WTC11 (cell line): ENCODE data around the gene SSC5D. TPM values are rescaled to one million over a fixed set of nuclear protein-coding genes. Genes with fewer than 3 reads are reported as not detected.

Source experiments
- ATAC-seq: fragments of 200-7000 bp; cut with Tn5 transposase; 2 replicates; pipeline ENCODE4 v1.10.0; 2021; ENCODE audit warnings: mild to moderate bottlenecking, moderate library complexity
- CTCF ChIA-PET: fragments of 300-600 bp; sonication (Branson Sonifier 250); formaldehyde crosslinking; loops from one replicate; lab custom pipeline; 2021; ENCODE audit warnings: antibody characterized with exemption; lab: Charles Lee
- POLR2A ChIA-PET: fragments of 350-600 bp; sonication (Branson Sonifier 250); formaldehyde crosslinking; loops from one replicate; lab custom pipeline; 2021; ENCODE audit warnings: antibody characterized with exemption; lab: Charles Lee
- DNase-seq: peaks from one replicate; pipeline ENCODE4 v3.0.0; 2021; ENCODE audit warnings: low spot score
- H3K27ac Mint-ChIP-seq: 2 replicates; pipeline ENCODE4 v1.8.0; 2021; ENCODE audit warnings: mixed read lengths
- H3K27me3 Mint-ChIP-seq: 2 replicates; pipeline ENCODE4 v1.8.0; 2021; ENCODE audit warnings: low read depth, mild to moderate bottlenecking, moderate library complexity, mixed read lengths
- H3K36me3 Mint-ChIP-seq: 2 replicates; pipeline ENCODE4 v1.8.0; 2021; ENCODE audit warnings: mixed read lengths
- H3K4me1 Mint-ChIP-seq: 2 replicates; pipeline ENCODE4 v1.8.0; 2022; ENCODE audit warnings: mixed read lengths
- H3K4me3 Mint-ChIP-seq: 2 replicates; pipeline ENCODE4 v1.8.0; 2021; ENCODE audit warnings: mild to moderate bottlenecking, moderate library complexity, mixed read lengths
- H3K9me3 Mint-ChIP-seq: 2 replicates; pipeline ENCODE4 v1.8.0; 2021; ENCODE audit warnings: mixed read lengths
- CBFB ChIP-seq: sonication (generic); formaldehyde crosslinking; IDR thresholded peaks from 2 replicates; pipeline ENCODE4 v1.8.1; 2022; ENCODE audit warnings: mild to moderate bottlenecking, low read depth, missing genetic modification reagents
- ELF4 ChIP-seq: sonication (generic); formaldehyde crosslinking; IDR thresholded peaks from 2 replicates; pipeline ENCODE4 v1.8.1; 2022; ENCODE audit warnings: low read depth, mild to moderate bottlenecking, moderate library complexity, missing genetic modification reagents
- FOXJ3 ChIP-seq: sonication (generic); formaldehyde crosslinking; IDR thresholded peaks from 2 replicates; pipeline ENCODE4 v1.9.0; 2021; ENCODE audit warnings: missing genetic modification reagents, mild to moderate bottlenecking, borderline replicate concordance
- FOXK1 ChIP-seq: sonication (generic); formaldehyde crosslinking; IDR thresholded peaks from 2 replicates; pipeline ENCODE4 v1.8.0; 2022; ENCODE audit warnings: mild to moderate bottlenecking, moderate library complexity, missing genetic modification reagents
- GRHL2 ChIP-seq: fragments of 250-450 bp; sonication (Bioruptor Pico); IDR thresholded peaks from 2 replicates; pipeline ENCODE4 v1.8.0; 2022; ENCODE audit warnings: mild to moderate bottlenecking, moderate library complexity; ENCODE audit not compliant: insufficient replicate concordance, severe bottlenecking
- GTF2I ChIP-seq: fragments of 250-450 bp; sonication (Bioruptor Pico); conservative IDR thresholded peaks from 2 replicates; pipeline ENCODE4 v1.4.0; 2021; ENCODE audit warnings: mild to moderate bottlenecking
- HMGA2 ChIP-seq: fragments of 250-450 bp; sonication (Bioruptor Pico); IDR thresholded peaks from 2 replicates; pipeline ENCODE4 v1.4.0; 2021; ENCODE audit warnings: mild to moderate bottlenecking, moderate library complexity
- IRF2 ChIP-seq: sonication (generic); formaldehyde crosslinking; IDR thresholded peaks from 2 replicates; pipeline ENCODE4 v1.8.0; 2022; ENCODE audit warnings: low read depth, missing genetic modification reagents, borderline replicate concordance
- NFE2L1 ChIP-seq: sonication (generic); formaldehyde crosslinking; IDR thresholded peaks from 2 replicates; pipeline ENCODE4 v1.8.1; 2023; ENCODE audit warnings: missing genetic modification reagents
- NFYB ChIP-seq: sonication (generic); formaldehyde crosslinking; conservative IDR thresholded peaks from 2 replicates; pipeline ENCODE4 v1.8.0; 2022; ENCODE audit warnings: low read depth, missing genetic modification reagents
- OVOL2 ChIP-seq: fragments of 250-450 bp; sonication (Bioruptor Pico); IDR thresholded peaks from 2 replicates; pipeline ENCODE4 v1.9.0; 2021; ENCODE audit warnings: mild to moderate bottlenecking, borderline replicate concordance
- RELA ChIP-seq: sonication (generic); formaldehyde crosslinking; IDR thresholded peaks from 2 replicates; pipeline ENCODE4 v1.8.1; 2022; ENCODE audit warnings: missing genetic modification reagents, mild to moderate bottlenecking, borderline replicate concordance
- SMAD4 ChIP-seq: sonication (generic); formaldehyde crosslinking; IDR thresholded peaks from 2 replicates; pipeline ENCODE4 v1.8.0; 2022; ENCODE audit warnings: mild to moderate bottlenecking, missing genetic modification reagents
- TP53 ChIP-seq: sonication (generic); formaldehyde crosslinking; IDR thresholded peaks from 2 replicates; pipeline ENCODE4 v1.8.1; 2023; ENCODE audit warnings: mild to moderate bottlenecking, missing genetic modification reagents
- ZNF121 ChIP-seq: sonication (generic); formaldehyde crosslinking; IDR thresholded peaks from 2 replicates; pipeline ENCODE4 v1.8.0; 2023; ENCODE audit warnings: missing genetic modification reagents
- ZNF416 ChIP-seq: fragments of 250-450 bp; sonication (Bioruptor Pico); IDR thresholded peaks from 2 replicates; pipeline ENCODE4 v1.9.0; 2021; ENCODE audit warnings: mild to moderate bottlenecking, inconsistent platforms
- total RNA-seq: library from RNA; stranded (reverse); gene quantifications from 3 replicates; pipeline ENCODE4 v1.2.3, GENCODE V29; 2021
- TF ChIP-seq, protein P1 (sequence below): sonication (generic); formaldehyde crosslinking; IDR thresholded peaks from 2 replicates; pipeline ENCODE4 v1.8.0; 2023; ENCODE audit warnings: missing genetic modification reagents
- TF ChIP-seq, protein P2 (sequence below): fragments of 250-450 bp; sonication (Bioruptor Pico); IDR thresholded peaks from 2 replicates; pipeline ENCODE4 v1.9.0; 2021; ENCODE audit warnings: moderate library complexity, mild to moderate bottlenecking, inconsistent platforms, borderline replicate concordance
- TF ChIP-seq, protein P3 (sequence below): sonication (generic); formaldehyde crosslinking; IDR thresholded peaks from 2 replicates; pipeline ENCODE4 v1.8.0; 2023; ENCODE audit warnings: missing genetic modification reagents, mild to moderate bottlenecking, borderline replicate concordance
- TF ChIP-seq, protein P4 (sequence below): fragments of 250-450 bp; sonication (Bioruptor Pico); IDR thresholded peaks from 2 replicates; pipeline ENCODE4 v1.9.0; 2021; ENCODE audit warnings: mild to moderate bottlenecking
- TF ChIP-seq, protein P5 (sequence below): sonication (generic); formaldehyde crosslinking; IDR thresholded peaks from 2 replicates; pipeline ENCODE4 v1.8.1; 2022; ENCODE audit warnings: mild to moderate bottlenecking, moderate library complexity, missing genetic modification reagents
- TF ChIP-seq, protein P6 (sequence below): fragments of 200-600 bp; IDR thresholded peaks from 2 replicates; pipeline ENCODE4 v1.8.0; 2022; ENCODE audit warnings: antibody characterized with exemption
- TF ChIP-seq, protein P7 (sequence below): sonication (generic); formaldehyde crosslinking; IDR thresholded peaks from 2 replicates; pipeline ENCODE4 v1.8.1; 2022; ENCODE audit warnings: low read depth, mild to moderate bottlenecking, moderate library complexity, missing genetic modification reagents, borderline replicate concordance

SSC5D gene
- total RNA-seq, 1 experiment from 2014 or later, result 2.9 TPM

DNA sequence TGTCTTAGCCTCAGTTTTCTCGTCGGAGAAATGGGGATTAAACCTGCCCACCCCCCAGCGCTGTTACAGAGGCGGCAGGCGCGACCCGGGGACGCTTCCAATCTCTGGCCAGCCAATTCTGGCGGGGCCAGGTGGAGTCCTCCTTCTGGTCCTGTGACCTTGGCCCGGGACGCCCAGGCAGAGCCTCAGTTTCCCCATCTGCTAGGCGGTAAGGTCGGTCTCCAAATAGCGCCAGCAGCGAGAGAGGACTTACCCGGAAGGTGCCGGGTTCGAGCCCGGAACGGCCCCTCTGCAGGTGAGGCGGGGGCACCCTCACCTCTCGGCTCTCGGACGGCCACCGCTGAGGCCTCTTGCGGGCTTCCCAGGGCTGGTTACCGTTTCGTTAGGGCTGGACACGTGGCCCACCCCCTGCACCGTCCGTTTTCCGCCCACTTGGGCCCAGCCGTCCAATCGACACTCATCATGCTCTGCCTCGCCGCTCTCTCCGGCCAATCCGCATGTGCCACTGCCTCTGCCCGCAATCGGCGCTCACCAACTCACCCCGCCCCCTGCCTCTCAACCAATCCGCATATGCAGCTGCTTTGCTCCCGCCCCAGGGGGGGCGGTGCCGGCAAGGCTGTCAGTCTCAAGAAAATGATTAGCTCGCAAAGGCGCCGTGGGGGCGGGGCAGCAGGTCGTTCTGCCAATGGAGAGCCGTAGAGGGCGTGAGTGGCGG, 26.8 kb upstream of the SSC5D start, which contains the start of gene ISOC2:
Gene ISOC2 (minus strand): TSS at position 384 of the 715 bp plus-strand sequence. CDS start 5,156 bp downstream, outside the sequence.
- Mint-ChIP-seq H3K27ac (peak within 1 kb of the TSS; percentile 93), H3K27me3 (peaks cover 20% of the 10 kb centered on the region)
- DNase-seq, result peak; percentile 100
- TF ChIP-seq, protein P1, sequence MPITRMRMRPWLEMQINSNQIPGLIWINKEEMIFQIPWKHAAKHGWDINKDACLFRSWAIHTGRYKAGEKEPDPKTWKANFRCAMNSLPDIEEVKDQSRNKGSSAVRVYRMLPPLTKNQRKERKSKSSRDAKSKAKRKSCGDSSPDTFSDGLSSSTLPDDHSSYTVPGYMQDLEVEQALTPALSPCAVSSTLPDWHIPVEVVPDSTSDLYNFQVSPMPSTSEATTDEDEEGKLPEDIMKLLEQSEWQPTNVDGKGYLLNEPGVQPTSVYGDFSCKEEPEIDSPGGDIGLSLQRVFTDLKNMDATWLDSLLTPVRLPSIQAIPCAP (CRISPR knock-in tag), result no peak
- TF ChIP-seq, protein P2, sequence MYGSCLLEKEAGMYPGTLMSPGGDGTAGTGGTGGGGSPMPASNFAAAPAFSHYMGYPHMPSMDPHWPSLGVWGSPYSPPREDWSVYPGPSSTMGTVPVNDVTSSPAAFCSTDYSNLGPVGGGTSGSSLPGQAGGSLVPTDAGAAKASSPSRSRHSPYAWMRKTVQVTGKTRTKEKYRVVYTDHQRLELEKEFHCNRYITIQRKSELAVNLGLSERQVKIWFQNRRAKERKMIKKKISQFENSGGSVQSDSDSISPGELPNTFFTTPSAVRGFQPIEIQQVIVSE (CRISPR knock-in tag), result no peak
- TF ChIP-seq, protein P3, sequence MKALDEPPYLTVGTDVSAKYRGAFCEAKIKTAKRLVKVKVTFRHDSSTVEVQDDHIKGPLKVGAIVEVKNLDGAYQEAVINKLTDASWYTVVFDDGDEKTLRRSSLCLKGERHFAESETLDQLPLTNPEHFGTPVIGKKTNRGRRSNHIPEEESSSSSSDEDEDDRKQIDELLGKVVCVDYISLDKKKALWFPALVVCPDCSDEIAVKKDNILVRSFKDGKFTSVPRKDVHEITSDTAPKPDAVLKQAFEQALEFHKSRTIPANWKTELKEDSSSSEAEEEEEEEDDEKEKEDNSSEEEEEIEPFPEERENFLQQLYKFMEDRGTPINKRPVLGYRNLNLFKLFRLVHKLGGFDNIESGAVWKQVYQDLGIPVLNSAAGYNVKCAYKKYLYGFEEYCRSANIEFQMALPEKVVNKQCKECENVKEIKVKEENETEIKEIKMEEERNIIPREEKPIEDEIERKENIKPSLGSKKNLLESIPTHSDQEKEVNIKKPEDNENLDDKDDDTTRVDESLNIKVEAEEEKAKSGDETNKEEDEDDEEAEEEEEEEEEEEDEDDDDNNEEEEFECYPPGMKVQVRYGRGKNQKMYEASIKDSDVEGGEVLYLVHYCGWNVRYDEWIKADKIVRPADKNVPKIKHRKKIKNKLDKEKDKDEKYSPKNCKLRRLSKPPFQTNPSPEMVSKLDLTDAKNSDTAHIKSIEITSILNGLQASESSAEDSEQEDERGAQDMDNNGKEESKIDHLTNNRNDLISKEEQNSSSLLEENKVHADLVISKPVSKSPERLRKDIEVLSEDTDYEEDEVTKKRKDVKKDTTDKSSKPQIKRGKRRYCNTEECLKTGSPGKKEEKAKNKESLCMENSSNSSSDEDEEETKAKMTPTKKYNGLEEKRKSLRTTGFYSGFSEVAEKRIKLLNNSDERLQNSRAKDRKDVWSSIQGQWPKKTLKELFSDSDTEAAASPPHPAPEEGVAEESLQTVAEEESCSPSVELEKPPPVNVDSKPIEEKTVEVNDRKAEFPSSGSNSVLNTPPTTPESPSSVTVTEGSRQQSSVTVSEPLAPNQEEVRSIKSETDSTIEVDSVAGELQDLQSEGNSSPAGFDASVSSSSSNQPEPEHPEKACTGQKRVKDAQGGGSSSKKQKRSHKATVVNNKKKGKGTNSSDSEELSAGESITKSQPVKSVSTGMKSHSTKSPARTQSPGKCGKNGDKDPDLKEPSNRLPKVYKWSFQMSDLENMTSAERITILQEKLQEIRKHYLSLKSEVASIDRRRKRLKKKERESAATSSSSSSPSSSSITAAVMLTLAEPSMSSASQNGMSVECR (CRISPR knock-in tag), result peak; percentile 91; the same call in 1 of the 2 replicates
- TF ChIP-seq SMAD4 (CRISPR knock-in tag) (0 out of 2 replicates have a peak, but pooled peaks have one; percentile 50), RELA (CRISPR knock-in tag) (no peak), GRHL2 (CRISPR knock-in tag) (no peak), ZNF121 (CRISPR knock-in tag) (no peak), NFYB (CRISPR knock-in tag) (peak; percentile 91), FOXK1 (CRISPR knock-in tag) (peak; percentile 79), CBFB (no peak), IRF2 (CRISPR knock-in tag) (no peak), TP53 (no peak), NFE2L1 (CRISPR knock-in tag) (0 out of 2 replicates have a peak, but pooled peaks have one; percentile 48), GTF2I (peak; percentile 100), HMGA2 (CRISPR knock-in tag) (no peak), ELF4 (no peak), FOXJ3 (CRISPR knock-in tag) (no peak), ZNF416 (CRISPR knock-in tag) (no peak), OVOL2 (CRISPR knock-in tag) (no peak)
- TF ChIP-seq, protein P4, sequence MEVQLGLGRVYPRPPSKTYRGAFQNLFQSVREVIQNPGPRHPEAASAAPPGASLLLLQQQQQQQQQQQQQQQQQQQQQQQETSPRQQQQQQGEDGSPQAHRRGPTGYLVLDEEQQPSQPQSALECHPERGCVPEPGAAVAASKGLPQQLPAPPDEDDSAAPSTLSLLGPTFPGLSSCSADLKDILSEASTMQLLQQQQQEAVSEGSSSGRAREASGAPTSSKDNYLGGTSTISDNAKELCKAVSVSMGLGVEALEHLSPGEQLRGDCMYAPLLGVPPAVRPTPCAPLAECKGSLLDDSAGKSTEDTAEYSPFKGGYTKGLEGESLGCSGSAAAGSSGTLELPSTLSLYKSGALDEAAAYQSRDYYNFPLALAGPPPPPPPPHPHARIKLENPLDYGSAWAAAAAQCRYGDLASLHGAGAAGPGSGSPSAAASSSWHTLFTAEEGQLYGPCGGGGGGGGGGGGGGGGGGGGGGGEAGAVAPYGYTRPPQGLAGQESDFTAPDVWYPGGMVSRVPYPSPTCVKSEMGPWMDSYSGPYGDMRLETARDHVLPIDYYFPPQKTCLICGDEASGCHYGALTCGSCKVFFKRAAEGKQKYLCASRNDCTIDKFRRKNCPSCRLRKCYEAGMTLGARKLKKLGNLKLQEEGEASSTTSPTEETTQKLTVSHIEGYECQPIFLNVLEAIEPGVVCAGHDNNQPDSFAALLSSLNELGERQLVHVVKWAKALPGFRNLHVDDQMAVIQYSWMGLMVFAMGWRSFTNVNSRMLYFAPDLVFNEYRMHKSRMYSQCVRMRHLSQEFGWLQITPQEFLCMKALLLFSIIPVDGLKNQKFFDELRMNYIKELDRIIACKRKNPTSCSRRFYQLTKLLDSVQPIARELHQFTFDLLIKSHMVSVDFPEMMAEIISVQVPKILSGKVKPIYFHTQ (CRISPR knock-in tag), result no peak
- TF ChIP-seq, protein P5, sequence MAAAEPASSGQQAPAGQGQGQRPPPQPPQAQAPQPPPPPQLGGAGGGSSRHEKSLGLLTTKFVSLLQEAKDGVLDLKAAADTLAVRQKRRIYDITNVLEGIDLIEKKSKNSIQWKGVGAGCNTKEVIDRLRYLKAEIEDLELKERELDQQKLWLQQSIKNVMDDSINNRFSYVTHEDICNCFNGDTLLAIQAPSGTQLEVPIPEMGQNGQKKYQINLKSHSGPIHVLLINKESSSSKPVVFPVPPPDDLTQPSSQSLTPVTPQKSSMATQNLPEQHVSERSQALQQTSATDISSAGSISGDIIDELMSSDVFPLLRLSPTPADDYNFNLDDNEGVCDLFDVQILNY (CRISPR knock-in tag), result no peak
- TF ChIP-seq, protein P6, sequence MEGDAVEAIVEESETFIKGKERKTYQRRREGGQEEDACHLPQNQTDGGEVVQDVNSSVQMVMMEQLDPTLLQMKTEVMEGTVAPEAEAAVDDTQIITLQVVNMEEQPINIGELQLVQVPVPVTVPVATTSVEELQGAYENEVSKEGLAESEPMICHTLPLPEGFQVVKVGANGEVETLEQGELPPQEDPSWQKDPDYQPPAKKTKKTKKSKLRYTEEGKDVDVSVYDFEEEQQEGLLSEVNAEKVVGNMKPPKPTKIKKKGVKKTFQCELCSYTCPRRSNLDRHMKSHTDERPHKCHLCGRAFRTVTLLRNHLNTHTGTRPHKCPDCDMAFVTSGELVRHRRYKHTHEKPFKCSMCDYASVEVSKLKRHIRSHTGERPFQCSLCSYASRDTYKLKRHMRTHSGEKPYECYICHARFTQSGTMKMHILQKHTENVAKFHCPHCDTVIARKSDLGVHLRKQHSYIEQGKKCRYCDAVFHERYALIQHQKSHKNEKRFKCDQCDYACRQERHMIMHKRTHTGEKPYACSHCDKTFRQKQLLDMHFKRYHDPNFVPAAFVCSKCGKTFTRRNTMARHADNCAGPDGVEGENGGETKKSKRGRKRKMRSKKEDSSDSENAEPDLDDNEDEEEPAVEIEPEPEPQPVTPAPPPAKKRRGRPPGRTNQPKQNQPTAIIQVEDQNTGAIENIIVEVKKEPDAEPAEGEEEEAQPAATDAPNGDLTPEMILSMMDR, result no peak
- TF ChIP-seq, protein P7, sequence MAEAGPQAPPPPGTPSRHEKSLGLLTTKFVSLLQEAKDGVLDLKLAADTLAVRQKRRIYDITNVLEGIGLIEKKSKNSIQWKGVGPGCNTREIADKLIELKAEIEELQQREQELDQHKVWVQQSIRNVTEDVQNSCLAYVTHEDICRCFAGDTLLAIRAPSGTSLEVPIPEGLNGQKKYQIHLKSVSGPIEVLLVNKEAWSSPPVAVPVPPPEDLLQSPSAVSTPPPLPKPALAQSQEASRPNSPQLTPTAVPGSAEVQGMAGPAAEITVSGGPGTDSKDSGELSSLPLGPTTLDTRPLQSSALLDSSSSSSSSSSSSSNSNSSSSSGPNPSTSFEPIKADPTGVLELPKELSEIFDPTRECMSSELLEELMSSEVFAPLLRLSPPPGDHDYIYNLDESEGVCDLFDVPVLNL (CRISPR knock-in tag), result no peak

More for the DNA sequence above, 26.8 kb upstream of the SSC5D start, which contains the start of gene ISOC2:
- peak; percentile 89 for ATAC-seq
- CTCF ChIA-PET, result interaction anchor here (0.6 to 2.7 kb wide), 29 partner anchors 8 to 393 kb away, joined by 3 to 19 read pairs (median 3); partner anchors contain the start of genes IL11, NAT14, ZNF628 and ZNF784
- Mint-ChIP-seq H3K9me3 (no peaks in the 10 kb centered on the region), H3K36me3 (peaks cover 6% of the 10 kb centered on the region; the same call in 1 of the 2 replicates), H3K4me1 (peaks cover 43% of the 10 kb centered on the region), H3K4me3 (peak within 1 kb of the TSS; percentile 84)
- POLR2A ChIA-PET, result interaction anchor here (0.7 to 1.0 kb wide), 5 partner anchors 15 to 138 kb away, joined by 3 to 5 read pairs (median 4); partner anchors contain the start of genes FIZ1, KMT5C, SSC5D and ZNF628
